IPS-18a (cell line): ENCODE data around the gene CYP2J2.
"Not testable (repeated sequence)": the region's sequence is repeated elsewhere in the genome, so short reads cannot be mapped to it uniquely, and the experiment has no call there.

ENCODE experiments used
- H3K27ac ChIP-seq: one replicate; pipeline ENCODE4 v1.5.1; 2013; ENCODE audit warnings: low read length
- H3K27me3 ChIP-seq: one replicate; pipeline ENCODE4 v1.6.1; 2013; ENCODE audit warnings: mild to moderate bottlenecking, low read length; ENCODE audit not compliant: control insufficient read depth, insufficient read depth
- H3K36me3 ChIP-seq: one replicate; pipeline ENCODE4 v1.6.1; 2013; ENCODE audit warnings: low read depth, low read length; ENCODE audit not compliant: control insufficient read depth
- H3K4me1 ChIP-seq: one replicate; pipeline ENCODE4 v1.6.1; 2013; ENCODE audit warnings: low read depth, low read length; ENCODE audit not compliant: control insufficient read depth
- H3K4me3 ChIP-seq: one replicate; pipeline ENCODE4 v1.5.1; 2013; ENCODE audit warnings: low read length
- H3K9ac ChIP-seq: one replicate; pipeline ENCODE4 v1.6.1; 2013; ENCODE audit warnings: mild to moderate bottlenecking, low read length, moderate library complexity
- H3K9me3 ChIP-seq: one replicate; pipeline ENCODE4 v1.6.1; 2013; ENCODE audit warnings: low read depth, low read length; ENCODE audit not compliant: control insufficient read depth

The CYP2J2 gene, protein sequence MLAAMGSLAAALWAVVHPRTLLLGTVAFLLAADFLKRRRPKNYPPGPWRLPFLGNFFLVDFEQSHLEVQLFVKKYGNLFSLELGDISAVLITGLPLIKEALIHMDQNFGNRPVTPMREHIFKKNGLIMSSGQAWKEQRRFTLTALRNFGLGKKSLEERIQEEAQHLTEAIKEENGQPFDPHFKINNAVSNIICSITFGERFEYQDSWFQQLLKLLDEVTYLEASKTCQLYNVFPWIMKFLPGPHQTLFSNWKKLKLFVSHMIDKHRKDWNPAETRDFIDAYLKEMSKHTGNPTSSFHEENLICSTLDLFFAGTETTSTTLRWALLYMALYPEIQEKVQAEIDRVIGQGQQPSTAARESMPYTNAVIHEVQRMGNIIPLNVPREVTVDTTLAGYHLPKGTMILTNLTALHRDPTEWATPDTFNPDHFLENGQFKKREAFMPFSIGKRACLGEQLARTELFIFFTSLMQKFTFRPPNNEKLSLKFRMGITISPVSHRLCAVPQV

DNA sequence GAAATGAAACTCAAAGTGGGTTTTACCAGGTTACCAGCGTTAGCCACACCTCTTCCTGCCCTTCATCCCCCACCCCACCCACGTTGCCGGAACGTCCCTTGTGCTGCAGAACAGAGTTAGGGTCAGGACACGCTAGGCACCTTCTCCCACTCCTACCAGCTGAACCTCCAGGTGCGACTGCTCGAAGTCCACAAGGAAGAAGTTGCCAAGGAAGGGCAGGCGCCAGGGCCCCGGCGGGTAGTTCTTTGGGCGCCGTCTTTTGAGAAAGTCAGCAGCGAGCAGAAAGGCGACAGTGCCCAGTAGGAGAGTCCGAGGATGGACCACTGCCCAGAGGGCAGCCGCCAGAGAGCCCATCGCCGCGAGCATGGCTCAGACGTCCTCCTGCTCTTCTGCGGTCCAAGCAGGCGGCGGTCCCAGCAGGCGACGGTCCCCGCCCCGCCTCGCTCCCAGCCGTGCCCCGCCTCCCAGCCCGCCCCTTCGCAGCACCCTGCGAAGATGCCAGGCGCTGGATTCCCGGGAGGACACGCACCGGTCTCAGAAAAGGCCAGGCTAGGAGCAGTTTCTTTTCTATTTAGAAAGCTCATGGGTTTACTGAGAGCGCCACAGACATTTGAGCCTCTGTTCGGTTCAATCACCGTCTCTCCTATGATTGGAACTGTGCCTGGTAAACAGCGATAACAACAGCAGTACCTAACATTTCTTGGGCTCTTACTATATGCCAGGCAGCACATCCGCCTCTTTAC lies at the start of gene CYP2J2:
Gene CYP2J2, minus strand, starts transcription at position 393 of the 743 bp plus-strand sequence. Its CDS starts 27 bp downstream, at position 366.
- Histone ChIP-seq H3K4me1 (no peaks in the 10 kb centered on the region), H3K4me3 (peak within 1 kb of the TSS; percentile 65), H3K27ac (no peak within 1 kb of the TSS), H3K9ac (no peak within 1 kb of the TSS), H3K9me3 (no peaks in the 10 kb centered on the region), H3K27me3 (peaks cover 39% of the 10 kb centered on the region), H3K36me3 (no peaks in the 10 kb centered on the region)

DNA sequence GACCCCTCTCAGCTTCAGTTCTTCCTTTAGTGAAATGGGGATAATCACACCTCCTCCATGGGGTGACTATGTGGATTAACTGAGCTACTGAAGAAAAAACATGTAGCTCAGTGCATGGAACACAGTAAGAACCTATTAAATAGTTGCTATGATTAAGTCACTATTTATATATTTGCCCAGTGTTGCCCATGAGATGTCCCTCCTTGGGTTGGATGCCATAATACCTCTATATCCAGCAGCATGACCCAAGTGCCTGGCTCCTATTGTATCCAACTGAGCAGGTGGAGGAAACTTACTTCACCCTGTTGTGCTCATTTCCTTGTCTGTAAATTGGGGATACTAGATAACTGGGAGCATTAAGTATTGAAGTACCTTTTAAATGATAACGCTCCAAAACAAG lies 47.1 kb upstream of the CYP2J2 start:
- H3K4me1 ChIP-seq, result no peaks in the 10 kb centered on the region
- no peak overlapping the region for H3K27ac ChIP-seq
- H3K36me3 ChIP-seq, result no peaks in the 10 kb centered on the region
- H3K9me3 ChIP-seq, result no peaks in the 10 kb centered on the region
- H3K27me3 ChIP-seq, result peaks cover 14% of the 10 kb centered on the region
- H3K4me3 ChIP-seq, result no peak overlapping the region
- H3K9ac ChIP-seq, result no peak overlapping the region

DNA sequence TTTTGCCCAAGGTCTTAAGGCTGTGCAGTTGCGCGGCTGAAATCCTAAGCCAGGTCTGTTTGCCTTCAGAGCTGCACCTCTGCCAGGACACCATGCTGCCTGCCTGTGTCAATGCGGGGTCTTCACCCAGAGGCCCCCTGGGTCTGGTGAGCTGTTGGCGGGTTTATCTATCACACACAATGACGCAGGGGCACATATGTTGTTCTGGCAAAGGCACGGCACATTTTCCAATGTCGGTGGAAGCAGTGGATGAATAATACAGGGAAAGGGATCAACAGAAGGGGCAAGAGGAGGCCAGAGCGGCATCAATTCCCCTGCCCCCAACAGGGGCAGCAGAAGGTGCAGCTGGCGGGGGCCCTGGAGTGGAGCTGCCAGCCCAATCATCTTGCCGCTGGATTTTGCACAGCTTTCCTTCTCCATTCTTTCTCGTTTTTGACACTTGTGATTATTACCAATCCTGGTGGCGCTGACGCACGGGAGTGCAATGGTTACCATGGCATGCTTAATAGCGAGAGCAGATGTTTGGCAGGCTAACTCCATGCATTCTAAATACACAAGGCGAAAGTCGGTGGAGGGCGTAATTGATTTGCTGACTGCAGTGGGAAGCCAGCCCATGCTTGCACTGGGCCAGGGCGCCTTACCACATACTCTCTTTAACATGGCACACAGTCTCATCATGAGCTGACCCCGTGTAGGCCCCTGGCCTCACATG lies 45.8 kb upstream of the CYP2J2 start:
- Histone ChIP-seq H3K9me3 (no peaks in the 10 kb centered on the region), H3K27ac (no peak overlapping the region), H3K4me1 (no peaks in the 10 kb centered on the region), H3K27me3 (peaks cover 14% of the 10 kb centered on the region), H3K36me3 (no peaks in the 10 kb centered on the region), H3K4me3 (no peak overlapping the region), H3K9ac (no peak overlapping the region)

DNA sequence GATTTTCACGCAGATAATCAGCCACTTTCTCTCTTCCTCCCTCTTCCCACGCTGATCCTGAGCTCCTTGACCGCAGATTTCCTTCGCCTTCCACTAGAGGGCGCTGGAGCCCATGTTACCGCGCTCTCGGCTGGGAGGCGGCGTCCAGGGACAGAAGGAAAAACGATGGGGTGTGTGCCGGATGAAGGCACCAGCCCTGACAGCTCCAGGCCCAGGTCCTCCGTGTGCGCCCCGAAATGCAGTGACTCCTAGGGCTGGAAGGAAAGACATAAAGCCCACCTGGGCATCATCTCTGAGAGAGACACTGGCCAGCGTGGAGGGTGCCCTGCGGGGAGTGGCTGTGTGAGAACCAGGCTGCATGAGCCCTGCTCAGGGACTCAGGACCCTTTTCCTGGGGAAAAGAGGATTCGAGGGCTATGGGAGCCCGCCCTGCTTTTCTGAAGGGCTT lies 44.9 kb upstream of the CYP2J2 start:
- no peak overlapping the region for H3K27ac ChIP-seq
- H3K4me3 ChIP-seq, result peak overlapping the region; percentile 44
- H3K9ac ChIP-seq, result no peak overlapping the region
- no peaks in the 10 kb centered on the region for H3K9me3 ChIP-seq
- peaks cover 11% of the 10 kb centered on the region for H3K27me3 ChIP-seq
- no peaks in the 10 kb centered on the region for H3K36me3 ChIP-seq
- H3K4me1 ChIP-seq, result no peaks in the 10 kb centered on the region

DNA sequence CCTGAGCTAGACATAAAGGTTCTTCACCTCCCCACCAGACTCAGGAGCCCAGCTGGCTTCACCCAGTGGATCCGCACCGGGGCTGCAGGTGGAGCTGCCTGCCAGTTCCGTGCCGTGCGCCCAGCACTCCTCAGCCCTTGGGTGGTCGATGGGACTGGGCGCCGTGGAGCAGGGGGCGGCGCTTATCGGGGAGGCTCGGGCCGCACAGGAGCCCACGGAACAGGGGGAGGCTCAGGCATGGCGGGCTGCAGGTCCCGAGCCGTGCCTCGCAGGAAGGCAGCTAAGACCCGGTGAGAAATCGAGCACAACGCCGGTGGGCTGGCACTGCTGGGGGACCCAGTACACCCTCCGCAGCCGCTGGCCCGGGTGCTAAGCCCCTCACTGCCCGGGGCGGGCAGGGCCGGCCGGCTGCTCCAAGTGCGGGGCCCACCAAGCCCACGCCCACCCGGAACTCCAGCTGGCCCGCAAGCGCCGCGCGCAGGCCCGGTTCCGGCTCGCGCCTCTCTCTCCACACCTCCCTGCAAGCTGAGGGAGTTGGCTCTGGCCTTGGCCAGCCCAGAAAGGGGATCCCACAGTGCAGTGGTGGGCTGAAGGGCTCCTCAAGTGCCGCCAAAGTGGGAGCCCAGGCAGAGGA lies 43.1 kb upstream of the CYP2J2 start:
- H3K27ac ChIP-seq, H3K36me3 ChIP-seq, H3K27me3 ChIP-seq, H3K9ac ChIP-seq, H3K9me3 ChIP-seq, H3K4me3 ChIP-seq, H3K4me1 ChIP-seq: not testable (repeated sequence)

DNA sequence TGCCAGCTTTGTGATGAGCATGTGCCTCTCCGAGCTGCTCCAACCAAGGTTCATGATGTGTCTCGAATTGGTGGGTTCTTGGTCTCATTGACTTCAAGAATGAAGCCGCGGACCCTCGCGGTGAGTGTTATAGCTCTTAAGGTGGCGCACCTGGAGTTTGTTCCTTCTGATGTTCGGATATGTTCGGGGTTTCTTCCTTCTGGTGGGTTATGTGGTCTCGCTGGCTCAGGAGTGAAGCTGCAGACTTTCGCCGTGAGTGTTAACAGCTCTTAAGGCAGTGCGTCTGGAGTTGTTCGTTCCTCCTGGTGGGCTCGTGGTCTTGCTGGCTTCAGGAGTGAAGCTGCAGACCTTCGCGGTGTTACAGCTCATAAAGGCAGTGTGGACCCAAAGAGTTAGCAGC lies 42.2 kb upstream of the CYP2J2 start:
- not testable (repeated sequence) for H3K4me3 ChIP-seq, H3K36me3 ChIP-seq, H3K9me3 ChIP-seq, H3K27ac ChIP-seq, H3K4me1 ChIP-seq, H3K27me3 ChIP-seq, H3K9ac ChIP-seq

DNA sequence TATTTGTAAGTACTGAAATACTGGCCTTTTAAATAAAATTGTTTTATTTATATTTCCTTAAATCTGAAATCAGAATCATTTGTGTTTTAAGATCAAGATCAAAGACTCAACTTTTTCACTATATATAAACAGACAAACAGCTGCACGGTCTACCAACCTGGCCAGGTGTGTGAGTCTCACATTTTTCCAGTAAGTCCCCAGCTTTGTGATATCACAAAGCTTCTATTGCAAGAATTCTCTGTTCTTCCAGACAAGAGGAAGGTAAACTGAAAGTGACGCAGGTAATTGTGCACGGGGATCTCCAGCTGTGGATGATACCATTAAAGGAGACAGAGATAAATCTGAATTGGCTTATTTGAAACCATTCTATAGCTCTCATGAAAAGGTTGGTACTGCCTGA lies 41.2 kb upstream of the CYP2J2 start:
- Histone ChIP-seq H3K27me3 (no peaks in the 10 kb centered on the region), H3K9me3 (no peaks in the 10 kb centered on the region), H3K4me3 (no peak overlapping the region), H3K27ac (no peak overlapping the region), H3K4me1 (no peaks in the 10 kb centered on the region), H3K36me3 (no peaks in the 10 kb centered on the region), H3K9ac (no peak overlapping the region)

DNA sequence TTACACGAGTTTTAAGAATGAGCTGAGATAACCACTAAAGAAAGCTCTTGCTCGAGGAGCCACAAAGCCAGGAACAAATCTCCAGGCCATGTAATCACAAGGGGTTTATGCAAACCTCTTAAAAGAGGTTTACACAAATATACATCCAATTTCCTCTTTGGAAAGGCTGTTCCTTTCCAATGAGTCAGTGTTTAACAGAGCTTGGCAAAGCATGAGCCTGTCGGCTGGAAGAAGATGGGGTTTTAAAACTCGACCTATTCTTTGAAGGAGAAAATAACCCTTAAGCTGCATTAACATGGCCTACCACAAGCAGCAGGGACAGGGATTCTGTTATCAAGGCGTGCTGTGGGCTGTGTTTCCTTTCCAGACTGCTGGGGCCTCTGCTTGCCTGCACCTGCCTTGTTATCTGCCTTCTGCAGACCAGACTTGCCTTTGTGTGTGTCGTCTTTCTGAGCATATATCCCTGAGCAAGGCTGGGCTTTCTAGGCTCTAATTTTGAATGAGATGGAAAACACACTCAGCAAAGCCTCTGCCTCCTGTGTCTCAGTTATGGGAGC lies 40.6 kb upstream of the CYP2J2 start:
- no peaks in the 10 kb centered on the region for H3K27me3 ChIP-seq

DNA sequence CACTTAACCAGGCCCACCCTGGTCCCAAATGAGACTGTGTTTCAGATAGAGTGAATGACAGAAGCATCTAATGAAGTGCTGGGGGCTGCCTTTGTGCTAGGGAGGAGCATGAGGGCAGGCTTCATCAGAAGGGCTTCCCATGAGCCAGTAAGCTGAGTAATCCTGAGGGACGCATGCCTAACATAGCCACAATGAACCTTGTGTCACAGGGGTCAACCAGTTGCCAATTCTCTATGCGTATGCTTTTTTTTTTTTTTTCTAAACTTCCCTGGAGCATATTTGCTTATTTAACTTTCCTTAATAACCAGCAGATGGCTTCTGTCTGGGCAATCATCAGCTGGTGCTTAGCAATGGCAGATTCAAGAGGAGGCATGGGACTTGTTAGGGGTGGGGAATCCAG lies 25.5 kb upstream of the CYP2J2 start:
- H3K27me3 ChIP-seq, result no peaks in the 10 kb centered on the region
- H3K9ac ChIP-seq, result no peak overlapping the region
- H3K4me3 ChIP-seq, result no peak overlapping the region

More for the DNA sequence above, 40.6 kb upstream of the CYP2J2 start:
- no peaks in the 10 kb centered on the region for H3K36me3 ChIP-seq
- no peak overlapping the region for H3K9ac ChIP-seq
- no peaks in the 10 kb centered on the region for H3K4me1 ChIP-seq
- no peaks in the 10 kb centered on the region for H3K9me3 ChIP-seq
- no peak overlapping the region for H3K4me3 ChIP-seq
- no peak overlapping the region for H3K27ac ChIP-seq

DNA sequence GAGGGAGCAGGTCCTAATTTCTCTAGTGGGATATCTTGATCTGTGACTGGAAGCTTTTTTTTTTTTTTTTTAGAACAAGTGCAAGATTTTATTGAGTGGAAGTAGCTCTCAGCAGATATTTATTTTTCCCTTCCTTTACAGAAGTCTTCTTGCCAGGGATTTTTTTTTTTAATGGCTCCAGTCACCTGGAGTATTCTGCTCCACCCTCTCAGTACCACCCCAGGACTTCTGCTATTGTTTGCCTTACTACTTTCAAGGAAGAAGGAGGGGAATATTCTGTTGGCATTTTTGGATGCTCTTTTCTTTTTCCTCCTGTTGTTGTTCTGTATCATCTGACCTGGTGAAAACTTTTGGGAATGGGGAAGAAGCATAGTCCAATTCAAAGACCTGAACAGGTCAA lies 23.1 kb upstream of the CYP2J2 start:
- Histone ChIP-seq H3K4me1 (no peaks in the 10 kb centered on the region), H3K36me3 (no peaks in the 10 kb centered on the region), H3K27ac (no peak overlapping the region), H3K27me3 (no peaks in the 10 kb centered on the region), H3K9ac (no peak overlapping the region), H3K9me3 (no peaks in the 10 kb centered on the region), H3K4me3 (no peak overlapping the region)

More for the DNA sequence above, 25.5 kb upstream of the CYP2J2 start:
- Histone ChIP-seq H3K4me1 (no peaks in the 10 kb centered on the region), H3K36me3 (no peaks in the 10 kb centered on the region), H3K27ac (no peak overlapping the region), H3K9me3 (no peaks in the 10 kb centered on the region)

DNA sequence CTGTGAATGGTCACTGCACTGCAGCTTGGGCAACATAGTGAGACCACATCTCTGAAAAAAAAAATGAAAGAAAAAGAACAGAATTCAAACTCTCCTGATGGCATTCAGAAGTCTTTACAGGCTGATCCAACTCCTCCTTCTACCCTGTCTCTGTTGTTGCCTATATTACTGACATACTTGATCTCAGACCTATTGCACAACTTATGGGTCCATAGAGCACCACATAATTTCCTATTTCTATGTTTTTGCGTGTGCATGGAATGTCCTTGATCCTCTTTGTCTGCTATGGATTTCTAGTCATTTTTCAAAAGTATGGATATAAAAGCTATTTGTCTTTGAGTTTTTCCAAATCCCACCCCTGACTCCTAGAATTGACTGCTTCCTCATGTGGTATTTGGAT lies 22.4 kb upstream of the CYP2J2 start:
- Histone ChIP-seq H3K4me1 (no peaks in the 10 kb centered on the region), H3K4me3 (no peak overlapping the region), H3K9me3 (no peaks in the 10 kb centered on the region), H3K36me3 (no peaks in the 10 kb centered on the region), H3K27ac (no peak overlapping the region), H3K27me3 (no peaks in the 10 kb centered on the region), H3K9ac (no peak overlapping the region)
